Lower leg skin (tissue), 3 donors: ENCODE data around the gene C8B.
A peak's percentile ranks its signal among the peaks of the same experiment; 100 is the strongest.

Experiments used
- CTCF ChIP-seq, 3 donors: fragments of 450-650 bp; IDR thresholded peaks; one replicate each; pipeline ENCODE4 v1.5.1; 2016; ENCODE audit warnings: antibody characterized with exemption in 3 of 3, mild to moderate bottlenecking in 3 of 3, moderate library complexity in 2 of 3
- POLR2A ChIP-seq, 2 donors: fragments of 450-650 bp; IDR thresholded peaks; one replicate each; pipeline ENCODE4 v1.6.1; 2016 to 2017; ENCODE audit warnings: antibody characterized with exemption in 2 of 2, mild to moderate bottlenecking in 1 of 2, moderate library complexity in 1 of 2

- TF ChIP-seq CTCF (IDR thresholded peaks at IDR 0.05) = peak in 1 of 3 donors; percentile 46
- TF ChIP-seq POLR2A (IDR thresholded peaks at IDR 0.05) = no peak
Observed at GRCh38 chr1:56911098-56911938, 54.5 kb downstream of the C8B start.
